Measurements from ENCODE around the gene GTF3C2. TPM values are rescaled to one million over a fixed set of nuclear protein-coding genes. Genes with fewer than 3 reads are reported as not detected.
A peak's percentile ranks its signal among the peaks of the same experiment; 100 is the strongest.

GTF3C2 gene
- total and polyA plus RNA-seq, 2 of the 13 experiments (the other 11 are each of a cell fraction or from before 2014, with no cell fraction given) = 77.5 to 130 TPM

DNA sequence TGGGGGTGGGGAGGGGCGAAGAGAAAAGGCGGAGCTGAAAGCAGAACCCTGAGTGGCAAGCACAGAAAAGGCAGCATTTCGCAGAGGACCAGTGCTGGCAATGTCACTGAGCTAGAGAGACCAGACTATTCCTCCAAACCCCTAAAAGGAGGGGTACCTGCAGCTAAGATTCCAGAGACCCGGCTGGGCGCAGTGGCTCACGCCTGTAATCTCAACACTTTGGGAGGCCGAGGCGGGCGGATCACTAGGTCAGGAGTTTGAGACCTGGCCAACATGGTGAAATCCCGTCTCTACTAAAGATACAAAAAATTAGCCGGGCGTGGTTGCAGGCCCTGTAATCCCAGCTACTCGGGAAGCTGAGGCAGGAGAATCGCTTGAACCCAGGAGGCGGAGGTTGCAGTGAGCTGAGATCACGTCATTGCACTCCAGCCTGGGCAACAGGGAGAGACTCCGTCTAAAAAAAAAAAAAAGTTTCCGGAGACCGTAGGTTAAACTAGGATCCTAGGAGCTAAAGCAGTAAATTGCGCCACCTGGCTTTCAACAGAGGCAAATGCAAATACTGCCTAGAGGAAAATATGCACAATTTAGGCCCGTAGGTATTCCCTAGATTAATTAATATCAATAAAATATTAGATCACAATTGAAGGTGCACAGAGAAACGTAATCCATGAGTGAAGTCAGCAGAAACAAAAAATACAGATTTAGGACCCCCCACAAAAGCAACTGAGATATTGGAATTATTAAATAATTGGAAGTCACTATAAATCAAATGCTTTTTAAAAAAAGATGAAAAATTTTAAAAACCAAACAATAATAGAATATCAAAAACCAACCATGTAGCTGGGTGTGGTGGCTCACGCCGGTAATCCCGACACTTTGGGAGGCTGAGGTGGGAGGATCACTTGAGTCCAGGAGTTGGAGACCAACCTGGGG is 53.2 kb downstream of the GTF3C2 start (continued):
- no peak for TF ChIP-seq TCF12 (IDR thresholded peaks at IDR 0.05)
- peak; percentile 22; the same call in 1 of the 2 replicates for TF ChIP-seq TCF12 (CRISPR knock-in tag; IDR thresholded peaks at IDR 0.05)
- TF ChIP-seq TSC22D2 (CRISPR knock-in tag; IDR thresholded peaks at IDR 0.05; ENCODE audit: borderline replicate concordance) = no peak
- no peak for TF ChIP-seq ZSCAN12 (CRISPR knock-in tag; IDR thresholded peaks at IDR 0.05)
- TF ChIP-seq ZNF761 (CRISPR knock-in tag; conservative IDR thresholded peaks at IDR 0.05) = 0 out of 2 replicates have a peak, but pooled peaks have one; percentile 35
- no peak for TF ChIP-seq SOX13 (IDR thresholded peaks at IDR 0.05)
- 0 out of 4 replicates have a peak, but pooled peaks of 1 of the 2 experiments have one; percentile 8 for TF ChIP-seq SOX13 (CRISPR knock-in tag; conservative IDR thresholded peaks at IDR 0.05 in 1 of 2, IDR thresholded peaks at IDR 0.05 in 1 of 2)
- TF ChIP-seq ZNF652 (CRISPR knock-in tag; IDR thresholded peaks at IDR 0.05; ENCODE audit: borderline replicate concordance, low read depth) = peak; percentile 12; the same call in 1 of the 2 replicates
- no peak; the same call in 1 of the 2 replicates for TF ChIP-seq HOXA3 (CRISPR knock-in tag; IDR thresholded peaks at IDR 0.05)
- TF ChIP-seq EEA1 (CRISPR knock-in tag; IDR thresholded peaks at IDR 0.05; ENCODE audit: borderline replicate concordance) = no peak
- TF ChIP-seq RARA (CRISPR knock-in tag; IDR thresholded peaks at IDR 0.05) = no peak
- 0 out of 2 replicates have a peak, but pooled peaks have one; percentile 29 for TF ChIP-seq ZNF768 (CRISPR knock-in tag; IDR thresholded peaks at IDR 0.05)
- peak; percentile 61 for TF ChIP-seq MIER3 (CRISPR knock-in tag; IDR thresholded peaks at IDR 0.05; ENCODE audit: borderline replicate concordance)
- TF ChIP-seq, protein P1, sequence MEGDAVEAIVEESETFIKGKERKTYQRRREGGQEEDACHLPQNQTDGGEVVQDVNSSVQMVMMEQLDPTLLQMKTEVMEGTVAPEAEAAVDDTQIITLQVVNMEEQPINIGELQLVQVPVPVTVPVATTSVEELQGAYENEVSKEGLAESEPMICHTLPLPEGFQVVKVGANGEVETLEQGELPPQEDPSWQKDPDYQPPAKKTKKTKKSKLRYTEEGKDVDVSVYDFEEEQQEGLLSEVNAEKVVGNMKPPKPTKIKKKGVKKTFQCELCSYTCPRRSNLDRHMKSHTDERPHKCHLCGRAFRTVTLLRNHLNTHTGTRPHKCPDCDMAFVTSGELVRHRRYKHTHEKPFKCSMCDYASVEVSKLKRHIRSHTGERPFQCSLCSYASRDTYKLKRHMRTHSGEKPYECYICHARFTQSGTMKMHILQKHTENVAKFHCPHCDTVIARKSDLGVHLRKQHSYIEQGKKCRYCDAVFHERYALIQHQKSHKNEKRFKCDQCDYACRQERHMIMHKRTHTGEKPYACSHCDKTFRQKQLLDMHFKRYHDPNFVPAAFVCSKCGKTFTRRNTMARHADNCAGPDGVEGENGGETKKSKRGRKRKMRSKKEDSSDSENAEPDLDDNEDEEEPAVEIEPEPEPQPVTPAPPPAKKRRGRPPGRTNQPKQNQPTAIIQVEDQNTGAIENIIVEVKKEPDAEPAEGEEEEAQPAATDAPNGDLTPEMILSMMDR (CRISPR knock-in tag; IDR thresholded peaks at IDR 0.05) = peak; percentile 88
- TF ChIP-seq, protein P2, sequence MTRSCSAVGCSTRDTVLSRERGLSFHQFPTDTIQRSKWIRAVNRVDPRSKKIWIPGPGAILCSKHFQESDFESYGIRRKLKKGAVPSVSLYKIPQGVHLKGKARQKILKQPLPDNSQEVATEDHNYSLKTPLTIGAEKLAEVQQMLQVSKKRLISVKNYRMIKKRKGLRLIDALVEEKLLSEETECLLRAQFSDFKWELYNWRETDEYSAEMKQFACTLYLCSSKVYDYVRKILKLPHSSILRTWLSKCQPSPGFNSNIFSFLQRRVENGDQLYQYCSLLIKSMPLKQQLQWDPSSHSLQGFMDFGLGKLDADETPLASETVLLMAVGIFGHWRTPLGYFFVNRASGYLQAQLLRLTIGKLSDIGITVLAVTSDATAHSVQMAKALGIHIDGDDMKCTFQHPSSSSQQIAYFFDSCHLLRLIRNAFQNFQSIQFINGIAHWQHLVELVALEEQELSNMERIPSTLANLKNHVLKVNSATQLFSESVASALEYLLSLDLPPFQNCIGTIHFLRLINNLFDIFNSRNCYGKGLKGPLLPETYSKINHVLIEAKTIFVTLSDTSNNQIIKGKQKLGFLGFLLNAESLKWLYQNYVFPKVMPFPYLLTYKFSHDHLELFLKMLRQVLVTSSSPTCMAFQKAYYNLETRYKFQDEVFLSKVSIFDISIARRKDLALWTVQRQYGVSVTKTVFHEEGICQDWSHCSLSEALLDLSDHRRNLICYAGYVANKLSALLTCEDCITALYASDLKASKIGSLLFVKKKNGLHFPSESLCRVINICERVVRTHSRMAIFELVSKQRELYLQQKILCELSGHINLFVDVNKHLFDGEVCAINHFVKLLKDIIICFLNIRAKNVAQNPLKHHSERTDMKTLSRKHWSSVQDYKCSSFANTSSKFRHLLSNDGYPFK (CRISPR knock-in tag; IDR thresholded peaks at IDR 0.05; ENCODE audit: borderline replicate concordance) = peak; percentile 25; the same call in 1 of the 2 replicates
- TF ChIP-seq, protein P3, sequence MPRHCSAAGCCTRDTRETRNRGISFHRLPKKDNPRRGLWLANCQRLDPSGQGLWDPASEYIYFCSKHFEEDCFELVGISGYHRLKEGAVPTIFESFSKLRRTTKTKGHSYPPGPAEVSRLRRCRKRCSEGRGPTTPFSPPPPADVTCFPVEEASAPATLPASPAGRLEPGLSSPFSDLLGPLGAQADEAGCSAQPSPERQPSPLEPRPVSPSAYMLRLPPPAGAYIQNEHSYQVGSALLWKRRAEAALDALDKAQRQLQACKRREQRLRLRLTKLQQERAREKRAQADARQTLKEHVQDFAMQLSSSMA (CRISPR knock-in tag; IDR thresholded peaks at IDR 0.05) = 0 out of 2 replicates have a peak, but pooled peaks have one; percentile 19
- TF ChIP-seq ZNF24 (IDR thresholded peaks at IDR 0.05) = 0 out of 2 replicates have a peak, but pooled peaks have one; percentile 30
- TF ChIP-seq, protein P4, sequence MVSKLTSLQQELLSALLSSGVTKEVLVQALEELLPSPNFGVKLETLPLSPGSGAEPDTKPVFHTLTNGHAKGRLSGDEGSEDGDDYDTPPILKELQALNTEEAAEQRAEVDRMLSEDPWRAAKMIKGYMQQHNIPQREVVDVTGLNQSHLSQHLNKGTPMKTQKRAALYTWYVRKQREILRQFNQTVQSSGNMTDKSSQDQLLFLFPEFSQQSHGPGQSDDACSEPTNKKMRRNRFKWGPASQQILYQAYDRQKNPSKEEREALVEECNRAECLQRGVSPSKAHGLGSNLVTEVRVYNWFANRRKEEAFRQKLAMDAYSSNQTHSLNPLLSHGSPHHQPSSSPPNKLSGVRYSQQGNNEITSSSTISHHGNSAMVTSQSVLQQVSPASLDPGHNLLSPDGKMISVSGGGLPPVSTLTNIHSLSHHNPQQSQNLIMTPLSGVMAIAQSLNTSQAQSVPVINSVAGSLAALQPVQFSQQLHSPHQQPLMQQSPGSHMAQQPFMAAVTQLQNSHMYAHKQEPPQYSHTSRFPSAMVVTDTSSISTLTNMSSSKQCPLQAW (CRISPR knock-in tag; IDR thresholded peaks at IDR 0.05) = peak; percentile 21; the same call in 1 of the 2 replicates
- no peak for TF ChIP-seq ZNF282 (IDR thresholded peaks at IDR 0.05; ENCODE audit: partially characterized antibody)
- TF ChIP-seq ZNF605 (CRISPR knock-in tag; IDR thresholded peaks at IDR 0.05) = peak; percentile 79
- no peak for TF ChIP-seq NFRKB (IDR thresholded peaks at IDR 0.05)
- TF ChIP-seq ZSCAN25 (CRISPR knock-in tag; IDR thresholded peaks at IDR 0.05) = peak; percentile 14; the same call in 1 of the 2 replicates
- peak; percentile 86; the same call in 1 of the 2 replicates for TF ChIP-seq ETV5 (CRISPR knock-in tag; IDR thresholded peaks at IDR 0.05; ENCODE audit: borderline replicate concordance)
